K562 (cell line): ENCODE data around the gene FUT6. TPM values are rescaled to one million over a fixed set of nuclear protein-coding genes. Genes with fewer than 3 reads are reported as not detected.
A peak's percentile ranks its signal among the peaks of the same experiment; 100 is the strongest.
"Not testable (repeated sequence)": the region's sequence is repeated elsewhere in the genome, so short reads cannot be mapped to it uniquely, and the experiment has no call there.

ENCODE experiments used
- ATAC-seq: fragments of 200-7000 bp; cut with Tn5 transposase; 3 replicates; pipeline ENCODE4 v1.9.1; 2020; ENCODE audit warnings: moderate library complexity
- BruUV-seq: library from RNA; stranded (reverse); fragments of 400-500 nt; replicated peaks from 2 replicates; lab custom pipeline; 2021; lab: Mats Ljungman, UMichigan
- CTCF ChIA-PET: fragments of 300-600 bp; formaldehyde crosslinking; extraction: SDS; loops from one replicate; lab custom pipeline; 2021; ENCODE audit warnings: low intra/inter-chr PET ratio; lab: Yijun Ruan, JAX
- POLR2A ChIA-PET: fragments of 300-600, 350-650 bp; sonication (Branson Sonifier 250); formaldehyde crosslinking; extraction: SDS; loops from one replicate; lab custom pipeline; 2021; ENCODE audit warnings: antibody characterized with exemption, inconsistent platforms; lab: Yijun Ruan, JAX
- DNase-seq, 4 experiments: peaks; one replicate each; pipeline versions ENCODE4 v3.0.0 to v3.0.0-alpha.2; 2011 to 2018; ENCODE audit warnings: low spot score in 3 of 4, mixed read lengths in 3 of 4; ENCODE audit errors: extremely low read depth in 1 of 4
- FAIRE-seq: peaks from 2 replicates; lab custom pipeline; 2011; peaks lifted over from hg19 to GRCh38; lab: Jason Lieb, UNC
- H2AFZ ChIP-seq: 2 replicates; pipeline ENCODE4 v1.6.0; 2011; ENCODE audit warnings: low read depth, low read length, control low read depth, inconsistent platforms
- H3K27ac ChIP-seq: fragments of 200-600 bp; 3 replicates; pipeline ENCODE4 v1.8.0; 2011; ENCODE audit warnings: low read depth, mild to moderate bottlenecking, control low read depth, inconsistent platforms, low read length, moderate library complexity, mixed read lengths; ENCODE audit errors: extremely low read depth
- H3K27me3 ChIP-seq, 2 experiments: fragments of 300-600 bp in 1 of 2; 2 replicates in 1 of 2; 3 replicates in 1 of 2; pipeline versions ENCODE4 v1.6.0 to v1.8.0; 2011; ENCODE audit warnings: inconsistent platforms in 2 of 2, low read length in 2 of 2, mild to moderate bottlenecking in 1 of 2, mixed read lengths in 1 of 2, moderate library complexity in 1 of 2; ENCODE audit not compliant: control insufficient read depth in 2 of 2, insufficient read depth in 2 of 2
- H3K36me3 ChIP-seq: fragments of 300-600 bp; 3 replicates; pipeline ENCODE4 v1.8.0; 2011; ENCODE audit warnings: mild to moderate bottlenecking, low read length, inconsistent platforms; ENCODE audit not compliant: control insufficient read depth, insufficient read depth
- H3K4me1 ChIP-seq, 2 experiments: fragments of 200-600 bp in 1 of 2; replicated peaks in 1 of 2; 2 replicates in 1 of 2; 3 replicates in 1 of 2; pipeline versions ENCODE4 v1.5.1 to v1.8.0; 2011; ENCODE audit warnings: inconsistent platforms in 2 of 2, low read length in 2 of 2, mild to moderate bottlenecking in 1 of 2, mixed read lengths in 1 of 2, moderate library complexity in 1 of 2; ENCODE audit not compliant: control insufficient read depth in 2 of 2, insufficient read depth in 2 of 2
- H3K4me2 ChIP-seq: 2 replicates; pipeline ENCODE4 v1.6.1; 2011; ENCODE audit warnings: low read length, control low read depth, inconsistent platforms, mixed read lengths; ENCODE audit not compliant: insufficient read depth
- H3K4me3 ChIP-seq: fragments of 200-600 bp; sonication (generic), shearing (Covaris generic); 2 replicates; pipeline ENCODE4 v1.5.1; 2016; ENCODE audit warnings: control low read depth, inconsistent platforms
- H3K79me2 ChIP-seq: fragments of 200-600 bp; 3 replicates; pipeline ENCODE4 v1.8.0; 2011; ENCODE audit warnings: low read length, inconsistent platforms; ENCODE audit not compliant: control insufficient read depth, insufficient read depth
- H3K9ac ChIP-seq, 2 experiments: 2 replicates each; pipeline versions ENCODE4 v1.6.0 to v1.6.1; 2011; ENCODE audit warnings: low read depth in 2 of 2, low read length in 2 of 2, control low read depth in 1 of 2, inconsistent platforms in 1 of 2, mild to moderate bottlenecking in 1 of 2, mixed read lengths in 1 of 2; ENCODE audit not compliant: insufficient read depth in 1 of 2
- H3K9me1 ChIP-seq: one replicate; pipeline ENCODE4 v1.6.0; 2011; ENCODE audit warnings: inconsistent platforms, mild to moderate bottlenecking, low read length, moderate library complexity; ENCODE audit not compliant: control insufficient read depth, insufficient read depth
- H3K9me3 ChIP-seq: replicated peaks from 2 replicates; pipeline ENCODE4 v1.5.1; 2011; ENCODE audit warnings: low read depth, low read length, inconsistent platforms; ENCODE audit not compliant: control insufficient read depth, insufficient read depth
- H4K20me1 ChIP-seq: replicated peaks from 2 replicates; pipeline ENCODE4 v1.6.1; 2011; ENCODE audit warnings: low read length, inconsistent platforms, mixed read lengths; ENCODE audit not compliant: control insufficient read depth, insufficient read depth
- NFIC ChIP-seq: fragments of 450-650 bp; IDR thresholded peaks from 2 replicates; pipeline ENCODE4 v1.6.1; 2017; ENCODE audit warnings: mild to moderate bottlenecking, inconsistent platforms
- TEAD1 ChIP-seq, 2 experiments: fragments of 450-650 bp in 1 of 2; sonication (generic) in 1 of 2; formaldehyde crosslinking; IDR thresholded peaks; 2 replicates each; pipeline versions ENCODE4 v1.4.0 to v1.8.0; 2020 to 2022; ENCODE audit warnings: mild to moderate bottlenecking in 2 of 2, missing genetic modification reagents in 1 of 2
- U2AF2 ChIP-seq: fragments of 200-400 bp; formaldehyde crosslinking; optimal IDR thresholded peaks from 2 replicates; pipeline ENCODE3; 2017; ENCODE audit warnings: low read depth, mild to moderate bottlenecking, low read length
- WGBS: fragments of 100-300 bp; shearing (Covaris generic); methylation state at CpG from one replicate; pipeline ENCODE4 v1.1.6; 2016; ENCODE audit warnings: low coverage, mixed read lengths; ENCODE audit not compliant: insufficient coverage; ENCODE audit errors: missing lambda C conversion rate; 5-methylcytosine and 5-hydroxymethylcytosine counted together
- in situ Hi-C: fragments of 300-500 bp; cut with MboI; formaldehyde crosslinking; loops from 4 replicates; pipeline ENCODE4 v1.15.0; 2018; ENCODE audit warnings: inconsistent platforms, mixed read lengths
- intact Hi-C: fragments of 100-400 bp; cut with micrococcal nuclease; formaldehyde crosslinking; loops from 2 replicates; pipeline ENCODE4 v1.14.2; 2022
- polyA plus RNA-seq, 8 experiments: library from polyadenylated mRNA; depleted of rRNA in 4 of 8; stranded (reverse) in 5 of 8; unstranded in 3 of 8; fragments of >200 nt; fragmentation: Nextera tagmentation in 2 of 8; fragmentation: Illumina TruSeq in 1 of 8; extraction: Ambion mirVana in 2 of 8; extraction: Trizol in 1 of 8; gene quantifications; 2 replicates each; pipeline versions ENCODE4 v1.2.1 to v1.2.3, GENCODE V29; 2011 to 2014; ENCODE audit warnings: inconsistent platforms in 1 of 8, missing spikeins in 1 of 8
- total RNA-seq, 7 experiments: library from RNA; depleted of rRNA in 6 of 7; stranded (reverse); fragments of >200 nt in 6 of 7; fragmentation: Illumina TruSeq in 2 of 7; extraction: Trizol in 2 of 7; gene quantifications; 2 replicates each; pipeline versions ENCODE4 v1.2.1 to v1.2.3, GENCODE V29; 2011 to 2021; ENCODE audit warnings: low replicate concordance in 1 of 7
- TF ChIP-seq, protein P1 (sequence below): fragments of 250-450 bp; sonication (Bioruptor Pico); IDR thresholded peaks from 2 replicates; pipeline ENCODE4 v1.6.1; 2021; ENCODE audit warnings: mild to moderate bottlenecking
- TF ChIP-seq, protein P2 (sequence below): sonication (generic); formaldehyde crosslinking; IDR thresholded peaks from 2 replicates; pipeline ENCODE4 v1.5.0; 2020; ENCODE audit warnings: missing genetic modification reagents

The FUT6 gene
- total and polyA plus RNA-seq, 9 of the 15 experiments (the other 6 are each of a cell fraction or from before 2014, with no cell fraction given): 0.04 TPM; not detected in 8

GRCh38 chr19:5841735-5842111, 2.2 kb upstream of the FUT6 start:
- H3K27ac ChIP-seq, H3K9me3 ChIP-seq, H2AFZ ChIP-seq, H3K9ac ChIP-seq, DNase-seq, FAIRE-seq, H3K4me1 ChIP-seq, H4K20me1 ChIP-seq, BruUV-seq, H3K4me3 ChIP-seq, CTCF ChIA-PET, H3K4me2 ChIP-seq, H3K79me2 ChIP-seq, ATAC-seq, intact Hi-C loops, in situ Hi-C loops, H3K36me3 ChIP-seq, H3K9me1 ChIP-seq: not testable (repeated sequence)
- POLR2A ChIA-PET: interaction anchor here (0.6 to 1.4 kb wide), 2 partner anchors 10 to 19 kb away, joined by 3 read pairs; no protein-coding TSS in a partner anchor
- H3K27me3 ChIP-seq: peaks cover 18 to 27% of the 10 kb centered on the region in 2 experiments; a peak in 4 of 5 replicates
- WGBS: 0% methylated on average over 3 of the region's 6 CpGs

DNA sequence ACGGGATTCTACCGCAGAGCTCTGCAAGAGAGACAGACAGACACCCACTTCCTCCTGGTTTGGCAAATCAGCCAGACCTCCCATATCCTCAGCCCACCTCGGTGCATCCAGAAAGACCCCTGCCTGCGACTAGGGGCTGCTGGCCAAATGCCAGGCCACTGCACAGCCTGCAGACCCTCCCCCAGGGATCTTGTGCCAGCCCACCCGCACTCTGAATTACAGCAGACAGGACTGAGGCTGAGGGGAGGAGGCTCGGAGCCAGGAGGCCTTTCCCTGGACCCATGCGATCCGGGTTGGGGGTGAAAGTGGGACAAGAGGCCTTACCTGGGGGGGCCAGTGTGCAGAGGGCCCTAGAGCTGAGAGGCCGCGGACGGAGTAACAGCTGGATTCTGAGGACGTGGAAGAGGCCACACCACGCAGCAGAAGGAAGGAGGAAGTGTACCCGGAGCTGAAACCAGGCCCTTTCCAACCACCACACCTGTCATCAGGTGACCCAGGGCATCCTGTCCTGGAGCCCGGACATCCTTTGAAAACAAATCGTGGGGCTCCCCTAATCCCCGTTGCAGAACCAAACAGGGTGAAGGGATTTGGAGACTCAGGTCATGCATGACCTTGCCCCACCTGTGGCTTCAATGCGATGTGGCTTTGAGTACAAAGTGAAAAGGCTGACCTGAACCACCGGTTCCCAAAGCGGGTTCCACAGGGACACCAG, 993 bp downstream of the FUT6 start:
- WGBS: 43% methylated on average over 15 of the region's 20 CpGs
- intact Hi-C loops: no loop called here
- Histone ChIP-seq H3K36me3 (no peaks in the 10 kb centered on the region), H3K27ac (no peak overlapping the region), H4K20me1 (no peaks in the 10 kb centered on the region), H3K27me3 (peaks cover 20 to 31% of the 10 kb centered on the region in 2 experiments), H3K9me1 (no peaks in the 10 kb centered on the region), H3K9ac (peak overlapping the region in 1 of 2 experiments; percentile 48; a peak in 1 of 4 replicates), H3K9me3 (no peaks in the 10 kb centered on the region), H2AFZ (no peak overlapping the region), H3K4me2 (no peak overlapping the region), H3K4me1 (peaks cover 0 to 12% of the 10 kb centered on the region in 2 experiments; a peak in 2 of 5 replicates), H3K79me2 (no peaks in the 10 kb centered on the region), H3K4me3 (no peak overlapping the region)
- FAIRE-seq: no peak
- BruUV-seq: no TSS peak
- TF ChIP-seq NFIC (peak; percentile 25), TEAD1 (CRISPR knock-in tag; IDR thresholded peaks at IDR 0.05) (0 out of 4 replicates have a peak, but pooled peaks of 1 of the 2 experiments have one; percentile 4), U2AF2 (no peak)
- TF ChIP-seq, protein P1, sequence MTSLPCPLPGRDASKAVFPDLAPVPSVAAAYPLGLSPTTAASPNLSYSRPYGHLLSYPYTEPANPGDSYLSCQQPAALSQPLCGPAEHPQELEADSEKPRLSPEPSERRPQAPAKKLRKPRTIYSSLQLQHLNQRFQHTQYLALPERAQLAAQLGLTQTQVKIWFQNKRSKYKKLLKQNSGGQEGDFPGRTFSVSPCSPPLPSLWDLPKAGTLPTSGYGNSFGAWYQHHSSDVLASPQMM (CRISPR knock-in tag): no peak
- TF ChIP-seq, protein P2, sequence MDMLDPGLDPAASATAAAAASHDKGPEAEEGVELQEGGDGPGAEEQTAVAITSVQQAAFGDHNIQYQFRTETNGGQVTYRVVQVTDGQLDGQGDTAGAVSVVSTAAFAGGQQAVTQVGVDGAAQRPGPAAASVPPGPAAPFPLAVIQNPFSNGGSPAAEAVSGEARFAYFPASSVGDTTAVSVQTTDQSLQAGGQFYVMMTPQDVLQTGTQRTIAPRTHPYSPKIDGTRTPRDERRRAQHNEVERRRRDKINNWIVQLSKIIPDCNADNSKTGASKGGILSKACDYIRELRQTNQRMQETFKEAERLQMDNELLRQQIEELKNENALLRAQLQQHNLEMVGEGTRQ: no peak
- POLR2A ChIA-PET: interaction anchor here (1.3 kb wide), 1 partner anchor 10 kb away, joined by 5 read pairs; no protein-coding TSS in a partner anchor
- CTCF ChIA-PET: no interaction called here
- in situ Hi-C loops: no loop called here
- no peak for ATAC-seq
- peak in 1 of 4 experiments; percentile 9 for DNase-seq
